Adrenal gland (tissue), 5 donors: ENCODE data around the gene PRKCSH.

Experiments
- CTCF ChIP-seq, 6 experiments: fragments of 450-650 bp in 4 of 6; fragments of 200-600 bp in 2 of 6; sonication (generic) in 1 of 6; IDR thresholded peaks; 1 replicate in 5 of 6; 2 replicates in 1 of 6; pipeline versions ENCODE4 v1.5.1 to v1.8.0; 2016 to 2021; ENCODE audit warnings: antibody characterized with exemption in 6 of 6, mild to moderate bottlenecking in 2 of 6, moderate library complexity in 1 of 6
- POLR2A ChIP-seq, 2 donors: fragments of 450-650 bp; IDR thresholded peaks; one replicate each; pipeline ENCODE4 v1.6.1; 2017; ENCODE audit warnings: antibody characterized with exemption in 2 of 2, mild to moderate bottlenecking in 2 of 2, moderate library complexity in 1 of 2
- donor health status: DM: no; HTN: no; CAD: no.

- peak; percentile 89 to 99 (median 98) for TF ChIP-seq CTCF (IDR thresholded peaks at IDR 0.05)
- peak in 1 of 2 donors; percentile 34 for TF ChIP-seq POLR2A (IDR thresholded peaks at IDR 0.05)
Measured at GRCh38 chr19:11435057-11435832, at the start of gene PRKCSH, which contains the start of gene ODAD3.
